ENCODE measurements around the gene ABHD17B. TPM values are rescaled to one million over a fixed set of nuclear protein-coding genes. Genes with fewer than 3 reads are reported as not detected.
A peak's percentile ranks its signal among the peaks of the same experiment; 100 is the strongest.

The ABHD17B gene
- total RNA-seq, 4 donors from 2014 or later, result 10.5 to 24.8 (median 15.9) TPM

- Histone ChIP-seq H3K36me3 (no peaks in the 10 kb centered on the region), H3K4me1 (peaks cover 5 to 36% (median 9%) of the 10 kb centered on the region in 3 donors), H3K27me3 (no peaks in the 10 kb centered on the region), H3K9me3 (no peaks in the 10 kb centered on the region), H3K4me3 (no peak overlapping the region), H3K27ac (no peak overlapping the region)
- TF ChIP-seq POLR2A (IDR thresholded peaks at IDR 0.05), result no peak
- no peak for ATAC-seq
Observed at GRCh38 chr9:71916834-71917534, 6.0 kb upstream of the ABHD17B start.

- no peaks in the 10 kb centered on the region for H3K27me3 ChIP-seq
- H3K36me3 ChIP-seq, result no peaks in the 10 kb centered on the region
- ATAC-seq, result no peak
- no peak overlapping the region for H3K4me3 ChIP-seq
- H3K4me1 ChIP-seq, result peaks cover 5 to 38% (median 9%) of the 10 kb centered on the region in 3 donors
- TF ChIP-seq POLR2A (IDR thresholded peaks at IDR 0.05) (no peak), EP300 (IDR thresholded peaks at IDR 0.05) (no peak), POLR2AphosphoS5 (IDR thresholded peaks at IDR 0.05) (no peak)
- H3K27ac ChIP-seq, result no peak overlapping the region
- no peaks in the 10 kb centered on the region for H3K9me3 ChIP-seq
Observed at GRCh38 chr9:71915495-71915894, 4.5 kb upstream of the ABHD17B start.

DNA sequence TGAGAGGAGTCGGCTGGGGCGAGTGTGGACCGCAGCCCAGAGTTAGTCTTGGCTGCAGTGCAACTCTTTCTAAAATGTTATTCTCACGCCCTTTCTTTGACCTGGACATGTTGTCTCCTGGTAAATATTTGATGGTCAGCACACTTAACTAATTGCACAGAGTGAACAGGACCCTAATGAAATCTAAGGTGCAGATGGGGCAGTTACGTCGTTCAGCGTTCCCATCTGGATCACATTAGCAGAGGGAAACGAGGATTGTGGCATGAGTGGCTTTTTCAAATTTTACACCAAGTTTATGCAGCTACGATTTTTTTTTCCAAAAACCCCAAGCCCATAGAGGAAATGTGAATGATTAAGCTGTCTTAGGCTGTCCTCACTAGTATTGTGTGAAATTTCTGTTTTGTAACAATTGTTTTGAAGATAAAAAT is 929 bp upstream of the ABHD17B start:
- no peak for ATAC-seq
- Histone ChIP-seq H3K4me3 (peak overlapping the region; percentile 89 to 94), H3K4me1 (peaks cover 0 to 59% (median 9%) of the 10 kb centered on the region in 3 donors), H3K36me3 (no peaks in the 10 kb centered on the region), H3K27ac (peak overlapping the region; percentile 75 to 94 (median 92)), H3K9me3 (no peaks in the 10 kb centered on the region), H3K27me3 (no peaks in the 10 kb centered on the region)
- TF ChIP-seq CTCF (IDR thresholded peaks at IDR 0.05), result no peak
- no peak for TF ChIP-seq EP300 (IDR thresholded peaks at IDR 0.05)
- no peak for TF ChIP-seq POLR2A (IDR thresholded peaks at IDR 0.05)
- TF ChIP-seq POLR2AphosphoS5 (IDR thresholded peaks at IDR 0.05), result no peak
- 1% methylated on average over 8 to 9 of the region's 9 CpGs for WGBS, 2 donors (ENCODE audit: low coverage in 1 of 2)

DNA sequence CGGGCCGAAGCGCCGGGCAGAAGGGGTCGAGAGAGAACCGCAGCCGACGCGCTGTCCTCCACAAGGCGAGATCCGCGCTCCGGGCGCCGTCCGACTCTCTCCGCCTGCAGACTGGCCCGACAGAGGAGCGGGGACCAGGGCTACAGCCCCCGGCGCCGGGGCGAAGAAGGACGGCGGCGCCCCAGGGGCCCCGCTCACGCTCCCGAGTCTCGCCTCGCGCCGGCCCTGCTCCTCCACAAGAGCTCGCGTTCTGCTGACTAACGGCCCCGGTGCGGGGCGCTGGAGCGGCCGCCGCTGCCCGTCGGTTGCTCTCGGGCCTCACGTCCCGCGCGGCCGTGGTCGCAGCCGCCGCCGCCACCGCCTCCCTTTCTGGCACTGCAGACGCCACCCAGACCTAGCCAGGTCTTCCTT is 338 bp downstream of the ABHD17B start:
- peak overlapping the region; percentile 64 to 94 (median 92) for H3K27ac ChIP-seq
- peak overlapping the region; percentile 89 to 94 for H3K4me3 ChIP-seq
- TF ChIP-seq POLR2A (IDR thresholded peaks at IDR 0.05) (no peak), CTCF (IDR thresholded peaks at IDR 0.05) (peak in 1 of 4 experiments; percentile 25)
- no peaks in the 10 kb centered on the region for H3K36me3 ChIP-seq
- no CpG with 5 or more reads among the region's 56 CpGs for WGBS, 2 donors (ENCODE audit: low coverage in 1 of 2)
- H3K27me3 ChIP-seq, result no peaks in the 10 kb centered on the region
- H3K4me1 ChIP-seq, result peaks cover 0 to 62% (median 9%) of the 10 kb centered on the region in 3 donors
- ATAC-seq, result peak; percentile 31
- H3K9me3 ChIP-seq, result no peaks in the 10 kb centered on the region

DNA sequence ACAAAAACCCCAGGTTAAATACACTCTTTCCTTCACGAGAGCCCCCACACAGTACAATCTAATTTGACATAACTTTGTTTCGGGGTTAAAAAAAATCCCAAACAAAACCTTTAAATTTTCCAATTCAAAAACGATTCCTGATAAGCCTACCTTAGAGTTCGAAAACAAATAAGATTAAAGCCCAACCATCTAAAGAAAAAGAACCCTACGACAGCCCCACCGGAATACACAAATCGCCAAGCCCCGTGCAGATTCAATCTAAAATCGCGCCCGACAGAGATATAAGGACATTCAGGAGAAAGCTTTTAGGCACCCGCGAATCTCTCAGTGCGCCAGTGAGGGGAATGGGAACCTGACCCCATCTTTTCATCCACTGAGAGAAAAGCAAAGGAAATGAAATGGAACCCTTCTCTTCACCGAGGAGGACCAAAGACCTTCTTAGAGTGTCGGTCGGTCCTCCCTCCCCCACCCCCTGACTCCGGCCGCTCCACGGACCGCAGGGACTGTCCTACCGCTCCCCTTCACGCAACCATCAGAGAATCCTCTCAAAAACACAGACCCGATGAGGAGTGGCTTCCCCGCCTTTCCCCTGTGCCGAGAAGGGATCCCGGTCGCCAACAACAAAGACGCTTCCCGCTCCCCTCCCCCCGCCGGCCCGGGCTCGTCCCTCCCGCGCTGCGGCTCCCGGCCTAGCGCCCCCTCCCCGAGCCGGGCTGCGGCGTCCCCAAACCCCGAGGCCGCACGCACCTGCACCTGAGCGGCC is 925 bp downstream of the ABHD17B start:
- peak; percentile 3 for ATAC-seq
- no peaks in the 10 kb centered on the region for H3K36me3 ChIP-seq
- 1 to 2% methylated on average over 14 to 17 of the region's 47 CpGs for WGBS, 2 donors (ENCODE audit: low coverage in 1 of 2)

More for the DNA sequence above, 925 bp downstream of the ABHD17B start:
- no peaks in the 10 kb centered on the region for H3K27me3 ChIP-seq
- peak overlapping the region; percentile 64 to 94 (median 92) for H3K27ac ChIP-seq
- no peaks in the 10 kb centered on the region for H3K9me3 ChIP-seq
- H3K4me1 ChIP-seq, result peaks cover 0 to 62% (median 9%) of the 10 kb centered on the region in 3 donors
- TF ChIP-seq POLR2A (IDR thresholded peaks at IDR 0.05) (no peak), CTCF (IDR thresholded peaks at IDR 0.05) (no peak), EP300 (IDR thresholded peaks at IDR 0.05) (no peak), POLR2AphosphoS5 (IDR thresholded peaks at IDR 0.05) (no peak)
- peak overlapping the region; percentile 89 to 94 for H3K4me3 ChIP-seq

Measured in gastroesophageal sphincter (tissue), 4 donors.